H9 (cell line): Measurements from ENCODE around the gene FYCO1. TPM values are rescaled to one million over a fixed set of nuclear protein-coding genes. Genes with fewer than 3 reads are reported as not detected.

Source experiments
- DNase-seq: peaks from one replicate; pipeline ENCODE4 v3.0.0-alpha.2; 2017
- H2AFZ ChIP-seq: one replicate; pipeline ENCODE4 v1.6.1; 2013; ENCODE audit warnings: mild to moderate bottlenecking, low read length, control low read depth, moderate library complexity
- H2AK5ac ChIP-seq: 2 replicates; pipeline ENCODE4 v1.6.1; 2013; ENCODE audit warnings: low read length, control low read depth, mixed read lengths; ENCODE audit not compliant: insufficient read length
- H2BK120ac ChIP-seq: one replicate; pipeline ENCODE4 v1.6.1; 2013; ENCODE audit warnings: low read depth, mild to moderate bottlenecking, low read length, control low read depth, inconsistent platforms; ENCODE audit not compliant: poor library complexity, severe bottlenecking
- H2BK12ac ChIP-seq: 2 replicates; pipeline ENCODE4 v1.6.1; 2013; ENCODE audit warnings: low read length, control low read depth, mixed read lengths, low read depth; ENCODE audit not compliant: insufficient read length
- H2BK15ac ChIP-seq: 2 replicates; pipeline ENCODE4 v1.6.1; 2013; ENCODE audit warnings: low read depth, low read length, control low read depth
- H2BK20ac ChIP-seq: one replicate; pipeline ENCODE4 v1.6.1; 2013; ENCODE audit warnings: low read depth, mild to moderate bottlenecking, low read length, control low read depth, inconsistent platforms; ENCODE audit not compliant: poor library complexity, severe bottlenecking
- H2BK5ac ChIP-seq: 2 replicates; pipeline ENCODE4 v1.6.1; 2013; ENCODE audit warnings: low read length, control low read depth, mixed read lengths; ENCODE audit not compliant: insufficient read length
- H3K14ac ChIP-seq: 2 replicates; pipeline ENCODE4 v1.6.1; 2013; ENCODE audit warnings: low read length, control low read depth; ENCODE audit not compliant: insufficient read depth
- H3K18ac ChIP-seq: 2 replicates; pipeline ENCODE4 v1.6.1; 2013; ENCODE audit warnings: low read depth, mild to moderate bottlenecking, mixed read lengths, low read length, control low read depth; ENCODE audit not compliant: insufficient read length
- H3K23ac ChIP-seq: 2 replicates; pipeline ENCODE4 v1.6.1; 2013; ENCODE audit warnings: low read length, control low read depth, mixed read lengths, low read depth; ENCODE audit not compliant: insufficient read length
- H3K23me2 ChIP-seq: 2 replicates; pipeline ENCODE4 v1.6.1; 2013; ENCODE audit warnings: low read depth, mild to moderate bottlenecking, mixed read lengths, low read length, control low read depth; ENCODE audit not compliant: insufficient read length, poor library complexity, severe bottlenecking
- H3K27ac ChIP-seq: 2 replicates; pipeline ENCODE4 v1.5.1; 2013; ENCODE audit warnings: low read length, control low read depth, mixed read lengths, low read depth; ENCODE audit not compliant: insufficient read length
- H3K27me3 ChIP-seq: 2 replicates; pipeline ENCODE4 v1.6.1; 2013; ENCODE audit warnings: low read length, control low read depth, inconsistent platforms; ENCODE audit not compliant: insufficient read depth
- H3K4ac ChIP-seq: 2 replicates; pipeline ENCODE4 v1.6.1; 2013; ENCODE audit warnings: low read depth, mild to moderate bottlenecking, control low read depth, inconsistent platforms, low read length, moderate library complexity
- H3K4me1 ChIP-seq: 2 replicates; pipeline ENCODE4 v1.6.1; 2013; ENCODE audit warnings: low read length, control low read depth, inconsistent platforms; ENCODE audit not compliant: insufficient read depth
- H3K4me2 ChIP-seq: 2 replicates; pipeline ENCODE4 v1.6.1; 2013; ENCODE audit warnings: low read length, control low read depth, mixed read lengths; ENCODE audit not compliant: insufficient read length, insufficient read depth
- H3K56ac ChIP-seq: 2 replicates; pipeline ENCODE4 v1.6.1; 2013; ENCODE audit warnings: low read depth, mild to moderate bottlenecking, mixed read lengths, low read length, control low read depth; ENCODE audit not compliant: insufficient read length
- H3K79me1 ChIP-seq: 2 replicates; pipeline ENCODE4 v1.6.1; 2013; ENCODE audit warnings: low read depth, mild to moderate bottlenecking, moderate library complexity, low read length, control low read depth, inconsistent platforms; ENCODE audit not compliant: insufficient read depth, poor library complexity, severe bottlenecking
- H3K79me2 ChIP-seq: 2 replicates; pipeline ENCODE4 v1.6.1; 2013; ENCODE audit warnings: low read length, control low read depth, inconsistent platforms; ENCODE audit not compliant: insufficient read depth
- H3K9ac ChIP-seq: 2 replicates; pipeline ENCODE4 v1.6.1; 2013; ENCODE audit warnings: low read length, control low read depth, mixed read lengths; ENCODE audit not compliant: insufficient read length; ENCODE audit errors: extremely low read depth
- H3K9me3 ChIP-seq: one replicate; pipeline ENCODE4 v1.6.1; 2013; ENCODE audit warnings: low read depth, low read length, inconsistent platforms; ENCODE audit not compliant: control insufficient read depth
- H3T11ph ChIP-seq: one replicate; pipeline ENCODE4 v1.6.1; 2013; ENCODE audit warnings: mild to moderate bottlenecking, low read length, control low read depth, inconsistent platforms
- H4K20me1 ChIP-seq: one replicate; pipeline ENCODE4 v1.6.1; 2013; ENCODE audit not compliant: control insufficient read depth, insufficient read length, insufficient read depth
- H4K5ac ChIP-seq: 2 replicates; pipeline ENCODE4 v1.6.1; 2013; ENCODE audit warnings: low read depth, mild to moderate bottlenecking, mixed read lengths, low read length, control low read depth; ENCODE audit not compliant: insufficient read length
- H4K8ac ChIP-seq: replicated peaks from 2 replicates; pipeline ENCODE4 v1.6.1; 2013; ENCODE audit warnings: low read length, control low read depth, mixed read lengths, low read depth; ENCODE audit not compliant: insufficient read length
- H4K91ac ChIP-seq: 2 replicates; pipeline ENCODE4 v1.6.1; 2013; ENCODE audit warnings: low read depth, mild to moderate bottlenecking, moderate library complexity, mixed read lengths, low read length, control low read depth; ENCODE audit not compliant: insufficient read length
- H3K27ac Mint-ChIP-seq, 3 experiments: 2 replicates in 2 of 3; 3 replicates in 1 of 3; pipeline ENCODE4 v1.8.0; 2020 to 2021; ENCODE audit warnings: mixed read lengths in 3 of 3, mild to moderate bottlenecking in 1 of 3, moderate library complexity in 1 of 3
- H3K27me3 Mint-ChIP-seq: 2 replicates; pipeline ENCODE4 v1.8.0; 2021; ENCODE audit warnings: low read depth, mild to moderate bottlenecking, moderate library complexity, mixed read lengths
- H3K36me3 Mint-ChIP-seq, 3 experiments: 2 replicates in 2 of 3; 3 replicates in 1 of 3; pipeline ENCODE4 v1.8.0; 2020 to 2021; ENCODE audit warnings: low read depth in 3 of 3, mixed read lengths in 3 of 3; ENCODE audit not compliant: insufficient read depth in 1 of 3
- H3K4me1 Mint-ChIP-seq, 2 experiments: 2 replicates each; pipeline ENCODE4 v1.8.0; 2020; ENCODE audit warnings: mixed read lengths in 2 of 2
- H3K4me3 Mint-ChIP-seq, 2 experiments: 2 replicates in 1 of 2; 3 replicates in 1 of 2; pipeline ENCODE4 v1.8.0; 2020 to 2021; ENCODE audit warnings: mild to moderate bottlenecking in 2 of 2, mixed read lengths in 2 of 2, moderate library complexity in 1 of 2
- H3K9me3 Mint-ChIP-seq, 2 experiments: 2 replicates in 1 of 2; 3 replicates in 1 of 2; pipeline ENCODE4 v1.8.0; 2020; ENCODE audit warnings: mild to moderate bottlenecking in 2 of 2, mixed read lengths in 2 of 2, moderate library complexity in 1 of 2
- WGBS: extraction: QIAGEN DNeasy Blood & Tissue Kit; methylation state at CpG from one replicate; pipeline ENCODE4 v1.1.7; 2013; ENCODE audit warnings: missing lambda C conversion rate, low lambda C conversion rate, mixed read lengths; ENCODE audit not compliant: insufficient read length; ENCODE audit errors: extremely low coverage; 5-methylcytosine and 5-hydroxymethylcytosine counted together
- total RNA-seq: library from RNA; stranded (reverse); gene quantifications from 2 replicates; pipeline ENCODE4 v1.2.1, GENCODE V29; 2021
- TF ChIP-seq, protein P1 (sequence below): fragments of 200-600 bp; sonication (generic); conservative IDR thresholded peaks from 3 replicates; pipeline ENCODE4 v1.8.0; 2021; ENCODE audit warnings: antibody characterized with exemption, mild to moderate bottlenecking

The FYCO1 gene
- total RNA-seq, 1 experiment from 2014 or later: 10.4 TPM

DNA sequence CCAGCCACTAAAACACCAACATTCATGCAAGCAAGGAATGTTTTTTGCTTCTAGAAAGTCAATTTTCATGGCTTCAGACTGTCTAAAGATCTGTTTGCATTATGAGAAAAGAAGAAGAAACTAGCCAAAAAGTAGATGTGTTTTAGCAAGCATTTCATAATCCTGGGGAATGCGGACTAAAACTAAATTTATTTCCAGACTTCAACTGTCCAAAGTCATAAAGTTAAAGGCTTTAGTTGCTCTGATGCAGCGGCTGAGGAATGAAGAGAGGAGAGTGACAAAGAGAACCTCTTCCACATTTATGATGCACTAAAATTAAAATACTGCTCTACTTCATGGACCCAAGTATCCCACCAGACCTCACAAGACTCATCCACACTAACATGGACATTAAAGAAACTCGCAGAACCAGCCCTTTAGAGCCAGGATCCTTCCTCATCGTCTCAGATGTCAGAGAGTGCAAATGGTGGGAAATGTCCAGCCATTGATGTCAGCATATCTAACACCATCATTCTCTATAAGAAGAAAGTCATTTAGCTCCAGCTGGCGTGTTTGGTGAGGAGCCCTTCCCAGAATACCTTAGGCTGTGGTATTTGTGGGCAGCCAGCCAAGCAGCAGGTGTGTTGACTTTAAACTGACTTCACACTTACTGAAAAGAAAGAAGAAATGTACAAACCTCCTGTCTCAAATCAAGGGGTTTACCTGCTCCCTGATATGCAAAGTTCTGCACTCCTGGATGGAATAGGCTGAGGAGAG lies 17.4 kb downstream of the FYCO1 start:
- H3K23me2 ChIP-seq: no peaks in the 10 kb centered on the region
- H2BK120ac ChIP-seq: no peak overlapping the region
- no peak overlapping the region for H3K14ac ChIP-seq
- Mint-ChIP-seq H3K9me3 (no peaks in the 10 kb centered on the region), H3K36me3 (peaks cover 17 to 76% (median 61%) of the 10 kb centered on the region in 3 experiments; a peak in 6 of 7 replicates), H3K27ac (no peak overlapping the region), H3K4me3 (no peak overlapping the region), H3K27me3 (no peaks in the 10 kb centered on the region), H3K4me1 (no peaks in the 10 kb centered on the region)
- no peak overlapping the region for H3K9ac ChIP-seq
- H2BK20ac ChIP-seq: no peak overlapping the region
- H2BK15ac ChIP-seq: no peak overlapping the region
- H3K4ac ChIP-seq: no peak overlapping the region
- no peak overlapping the region for H4K8ac ChIP-seq
- H3K23ac ChIP-seq: no peak overlapping the region
- no peak overlapping the region for H4K91ac ChIP-seq
- H3K27ac ChIP-seq: no peak overlapping the region
- no peak overlapping the region for H2BK5ac ChIP-seq
- H3K79me2 ChIP-seq: no peaks in the 10 kb centered on the region; the same call in 1 of the 2 replicates
- peaks cover 3% of the 10 kb centered on the region for H4K20me1 ChIP-seq
- TF ChIP-seq, protein P1, sequence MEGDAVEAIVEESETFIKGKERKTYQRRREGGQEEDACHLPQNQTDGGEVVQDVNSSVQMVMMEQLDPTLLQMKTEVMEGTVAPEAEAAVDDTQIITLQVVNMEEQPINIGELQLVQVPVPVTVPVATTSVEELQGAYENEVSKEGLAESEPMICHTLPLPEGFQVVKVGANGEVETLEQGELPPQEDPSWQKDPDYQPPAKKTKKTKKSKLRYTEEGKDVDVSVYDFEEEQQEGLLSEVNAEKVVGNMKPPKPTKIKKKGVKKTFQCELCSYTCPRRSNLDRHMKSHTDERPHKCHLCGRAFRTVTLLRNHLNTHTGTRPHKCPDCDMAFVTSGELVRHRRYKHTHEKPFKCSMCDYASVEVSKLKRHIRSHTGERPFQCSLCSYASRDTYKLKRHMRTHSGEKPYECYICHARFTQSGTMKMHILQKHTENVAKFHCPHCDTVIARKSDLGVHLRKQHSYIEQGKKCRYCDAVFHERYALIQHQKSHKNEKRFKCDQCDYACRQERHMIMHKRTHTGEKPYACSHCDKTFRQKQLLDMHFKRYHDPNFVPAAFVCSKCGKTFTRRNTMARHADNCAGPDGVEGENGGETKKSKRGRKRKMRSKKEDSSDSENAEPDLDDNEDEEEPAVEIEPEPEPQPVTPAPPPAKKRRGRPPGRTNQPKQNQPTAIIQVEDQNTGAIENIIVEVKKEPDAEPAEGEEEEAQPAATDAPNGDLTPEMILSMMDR: no peak
- H3K9me3 ChIP-seq: no peaks in the 10 kb centered on the region
- no peak for DNase-seq
- no peak overlapping the region for H3K56ac ChIP-seq
- H2AFZ ChIP-seq: no peak overlapping the region
- no CpG with 5 or more reads among the region's 5 CpGs for WGBS
- no peak overlapping the region for H3K18ac ChIP-seq
- no peak overlapping the region for H2BK12ac ChIP-seq
- no peaks in the 10 kb centered on the region for H3K79me1 ChIP-seq
- H3K27me3 ChIP-seq: no peaks in the 10 kb centered on the region
- no peak overlapping the region for H4K5ac ChIP-seq
- H3K4me1 ChIP-seq: no peaks in the 10 kb centered on the region
- H3K4me2 ChIP-seq: no peak overlapping the region
- no peak overlapping the region for H3T11ph ChIP-seq
- H2AK5ac ChIP-seq: no peak overlapping the region
